Fibroblast of villous mesenchyme (primary cell): ENCODE results near the gene RXFP4. TPM values are rescaled to one million over a fixed set of nuclear protein-coding genes. Genes with fewer than 3 reads are reported as not detected.

ENCODE experiments used
- DNase-seq: peaks from one replicate; pipeline ENCODE4 v3.0.0-alpha.2; 2010; ENCODE audit warnings: low read depth
- H3K4me3 ChIP-seq: 2 replicates; pipeline ENCODE4 v1.5.1; 2011; ENCODE audit warnings: low read depth, mild to moderate bottlenecking, low read length
- CTCF ChIP-seq: IDR thresholded peaks from 2 replicates; pipeline ENCODE4 v1.5.1; 2012; ENCODE audit warnings: low read depth, mild to moderate bottlenecking, low read length; ENCODE audit not compliant: insufficient read depth
- total RNA-seq: library from RNA; depleted of rRNA; stranded (reverse); fragments of >200 nt; gene quantifications from 2 replicates; pipeline ENCODE4 v1.2.3, GENCODE V29; 2012

The RXFP4 gene
- total RNA-seq, 1 donor, result not detected

GRCh38 chr1:155934936-155935590 lies 6.4 kb upstream of the RXFP4 start:
- DNase-seq, result peak; percentile 10
- no peak for TF ChIP-seq CTCF
- peak overlapping the region; percentile 93 for H3K4me3 ChIP-seq

- peak; percentile 73 for TF ChIP-seq CTCF
- no peak overlapping the region for H3K4me3 ChIP-seq
- DNase-seq, result peak; percentile 66
These were observed 3.2 kb upstream of the RXFP4 start for GRCh38 chr1:155938220-155938627.

GRCh38 chr1:155940482-155940992 lies 901 bp upstream of the RXFP4 start:
- no peak overlapping the region for H3K4me3 ChIP-seq
- no peak for TF ChIP-seq CTCF
- DNase-seq, result peak; percentile 30

GRCh38 chr1:155941845-155942531 lies 550 bp downstream of the RXFP4 start:
- H3K4me3 ChIP-seq, result no peak overlapping the region
- no peak for TF ChIP-seq CTCF
- no peak for DNase-seq

- no peak overlapping the region for H3K4me3 ChIP-seq
- no peak for DNase-seq
- TF ChIP-seq CTCF, result no peak
These were observed 1.2 kb downstream of the RXFP4 start for GRCh38 chr1:155942578-155943141.

- no peak for DNase-seq
- H3K4me3 ChIP-seq, result no peak overlapping the region
- TF ChIP-seq CTCF, result no peak
These were observed 3.0 kb downstream of the RXFP4 start for GRCh38 chr1:155944444-155944799.
